HEK293T (cell line): ENCODE data around the gene GADD45G.

Experiments used
- CTCF ChIA-PET: fragments of 350-600 bp; formaldehyde crosslinking; extraction: SDS; loops from one replicate; lab custom pipeline; 2021; ENCODE audit warnings: antibody characterized with exemption, inconsistent platforms; lab: Yijun Ruan, JAX
- POLR2A ChIA-PET: fragments of 350-600 bp; formaldehyde crosslinking; extraction: SDS; loops from one replicate; lab custom pipeline; 2020; ENCODE audit warnings: antibody characterized with exemption, inconsistent platforms; lab: Yijun Ruan, JAX
- DNase-seq: peaks from one replicate; pipeline ENCODE4 v3.0.0; 2012; ENCODE audit warnings: mixed read lengths; ENCODE audit errors: extremely low spot score
- ARNT ChIP-seq: fragments of 450-650 bp; IDR thresholded peaks from 2 replicates; pipeline ENCODE4 v1.6.1; 2017; ENCODE audit warnings: mild to moderate bottlenecking
- BHLHE40 ChIP-seq: fragments of 450-650 bp; IDR thresholded peaks from 2 replicates; pipeline ENCODE4 v1.6.1; 2016; ENCODE audit warnings: mild to moderate bottlenecking, moderate library complexity, borderline replicate concordance
- CTBP1 ChIP-seq: fragments of 450-650 bp; IDR thresholded peaks from 2 replicates; pipeline ENCODE4 v1.6.1; 2016; ENCODE audit warnings: borderline replicate concordance
- ELF4 ChIP-seq: fragments of 450-650 bp; IDR thresholded peaks from 2 replicates; pipeline ENCODE4 v1.6.1; 2017; ENCODE audit warnings: antibody characterized with exemption
- FOXA1 ChIP-seq: fragments of 450-650 bp; IDR thresholded peaks from 2 replicates; pipeline ENCODE4 v1.6.1; 2016; ENCODE audit warnings: mild to moderate bottlenecking
- FOXK2 ChIP-seq: fragments of 450-650 bp; IDR thresholded peaks from 2 replicates; pipeline ENCODE4 v1.6.1; 2016; ENCODE audit warnings: mild to moderate bottlenecking
- FOXM1 ChIP-seq: fragments of 450-650 bp; IDR thresholded peaks from 2 replicates; pipeline ENCODE4 v1.6.1; 2017; ENCODE audit warnings: mild to moderate bottlenecking, borderline replicate concordance
- HDGF ChIP-seq: fragments of 450-650 bp; IDR thresholded peaks from 2 replicates; pipeline ENCODE4 v1.6.1; 2017; ENCODE audit warnings: antibody characterized with exemption, borderline replicate concordance
- L3MBTL2 ChIP-seq: fragments of 450-650 bp; conservative IDR thresholded peaks from 2 replicates; pipeline ENCODE4 v1.6.1; 2016; ENCODE audit warnings: mild to moderate bottlenecking
- LEF1 ChIP-seq: fragments of 450-650 bp; IDR thresholded peaks from 2 replicates; pipeline ENCODE4 v1.6.1; 2017; ENCODE audit warnings: mild to moderate bottlenecking, borderline replicate concordance
- NFRKB ChIP-seq: fragments of 450-650 bp; IDR thresholded peaks from 2 replicates; pipeline ENCODE4 v1.6.1; 2016; ENCODE audit warnings: mild to moderate bottlenecking, moderate library complexity
- PKNOX1 ChIP-seq: fragments of 450-650 bp; IDR thresholded peaks from 2 replicates; pipeline ENCODE4 v1.6.1; 2016
- SP1 ChIP-seq: fragments of 450-650 bp; IDR thresholded peaks from 2 replicates; pipeline ENCODE4 v1.6.1; 2017
- SUZ12 ChIP-seq: fragments of 450-650 bp; IDR thresholded peaks from 2 replicates; pipeline ENCODE4 v1.6.1; 2016; ENCODE audit warnings: mild to moderate bottlenecking
- TARDBP ChIP-seq: fragments of 450-650 bp; IDR thresholded peaks from 2 replicates; pipeline ENCODE4 v1.6.1; 2016
- ZNF384 ChIP-seq: fragments of 450-650 bp; IDR thresholded peaks from 2 replicates; pipeline ENCODE4 v1.6.1; 2016

The GADD45G gene

GRCh38 chr9:89623925-89624420 is 19.2 kb downstream of the GADD45G start:
- POLR2A ChIA-PET, result no interaction called here

GRCh38 chr9:89625721-89626687 is 21.2 kb downstream of the GADD45G start:
- ChIA-PET POLR2A (no interaction called here), CTCF (no interaction called here)
- DNase-seq, result no peak

More at GRCh38 chr9:89623925-89624420, 19.2 kb downstream of the GADD45G start:
- TF ChIP-seq HDGF (no peak), ELF4 (no peak), SUZ12 (no peak), ZNF384 (no peak)
- CTCF ChIA-PET, result interaction anchor here (0.6 to 0.7 kb wide), 2 partner anchors 26 to 190 kb away, joined by 3 to 4 read pairs; no protein-coding TSS in a partner anchor
- no peak for DNase-seq

GRCh38 chr9:89626741-89627265 is 22.0 kb downstream of the GADD45G start:
- CTCF ChIA-PET, result no interaction called here
- POLR2A ChIA-PET, result no interaction called here

More at GRCh38 chr9:89625721-89626687, 21.2 kb downstream of the GADD45G start:
- no peak for TF ChIP-seq FOXA1
- TF ChIP-seq ARNT, result no peak
- TF ChIP-seq BHLHE40, result no peak
- no peak for TF ChIP-seq HDGF
- TF ChIP-seq ELF4, result no peak
- TF ChIP-seq L3MBTL2, result no peak
- TF ChIP-seq CTBP1, result no peak
- TF ChIP-seq PKNOX1, result no peak
- no peak for TF ChIP-seq SUZ12
- no peak for TF ChIP-seq FOXM1
- TF ChIP-seq NFRKB, result no peak
- no peak for TF ChIP-seq FOXK2
- TF ChIP-seq TARDBP, result no peak
- no peak for TF ChIP-seq SP1
- TF ChIP-seq ZNF384, result no peak
- TF ChIP-seq LEF1, result no peak

GRCh38 chr9:89628601-89629000 is 23.8 kb downstream of the GADD45G start:
- DNase-seq, result no peak
- POLR2A ChIA-PET, result no interaction called here
- TF ChIP-seq L3MBTL2 (no peak), ARNT (no peak), LEF1 (no peak), NFRKB (no peak), ELF4 (no peak), SP1 (no peak), TARDBP (no peak), CTBP1 (no peak), HDGF (no peak), ZNF384 (no peak), BHLHE40 (no peak), SUZ12 (no peak), FOXM1 (no peak), PKNOX1 (no peak), FOXK2 (no peak), FOXA1 (no peak)
- CTCF ChIA-PET, result no interaction called here

More at GRCh38 chr9:89626741-89627265, 22.0 kb downstream of the GADD45G start:
- TF ChIP-seq NFRKB (no peak), PKNOX1 (no peak), SP1 (no peak), BHLHE40 (no peak), TARDBP (no peak), ELF4 (no peak), L3MBTL2 (no peak), CTBP1 (no peak), LEF1 (no peak), FOXK2 (no peak), ZNF384 (no peak), FOXM1 (no peak), SUZ12 (no peak), ARNT (no peak)
- no peak for DNase-seq

- ChIA-PET CTCF (no interaction called here), POLR2A (no interaction called here)
- DNase-seq, result no peak
- TF ChIP-seq TARDBP, result no peak
- TF ChIP-seq NFRKB, result no peak
- TF ChIP-seq HDGF, result no peak
- TF ChIP-seq FOXM1, result no peak
- TF ChIP-seq LEF1, result no peak
- TF ChIP-seq L3MBTL2, result no peak
- no peak for TF ChIP-seq FOXA1
- no peak for TF ChIP-seq FOXK2
- no peak for TF ChIP-seq ARNT
- no peak for TF ChIP-seq PKNOX1
- no peak for TF ChIP-seq SP1
- no peak for TF ChIP-seq CTBP1
- TF ChIP-seq BHLHE40, result no peak
- TF ChIP-seq ZNF384, result no peak
Measured at GRCh38 chr9:89629081-89629976, 24.5 kb downstream of the GADD45G start.
